ENCODE results near the gene OPCML. TPM values are rescaled to one million over a fixed set of nuclear protein-coding genes. Genes with fewer than 3 reads are reported as not detected.

Gene OPCML
- total RNA-seq, 1 donor from 2014 or later, result 1.7 TPM

DNA sequence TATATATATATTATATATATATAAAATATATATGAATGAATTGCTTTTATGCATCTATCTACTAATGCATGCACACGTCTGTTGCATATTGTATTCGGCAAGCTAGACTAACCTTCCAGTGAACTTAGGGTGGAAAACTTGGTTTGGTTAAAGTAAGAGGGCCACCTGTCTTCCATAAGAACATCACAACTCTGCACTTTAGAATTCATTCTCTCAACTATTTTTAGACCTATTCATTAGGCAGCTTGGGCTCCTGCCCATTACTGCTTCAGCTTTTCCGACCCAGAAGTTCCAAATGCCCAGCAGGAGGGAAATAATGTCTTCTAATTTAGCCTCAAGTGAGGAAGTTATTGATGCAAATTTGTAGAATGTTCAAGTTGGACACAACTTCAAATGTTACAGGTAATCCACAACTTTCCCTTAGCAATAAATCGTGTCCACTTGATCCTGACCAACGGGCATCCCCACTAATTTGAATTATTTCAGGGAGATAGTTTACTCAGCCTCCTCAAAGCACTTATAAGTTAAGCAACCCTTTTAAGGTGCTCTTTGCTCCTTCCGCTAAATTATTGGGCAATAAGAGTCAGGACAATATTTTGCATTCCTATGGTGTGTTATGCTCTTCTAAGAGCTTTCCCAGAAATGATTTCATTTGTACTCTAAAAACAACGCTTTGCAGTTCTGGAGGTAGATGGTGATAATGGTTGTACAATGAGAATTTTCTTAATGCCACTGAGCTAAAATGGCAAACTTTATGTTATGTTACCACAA, 132.3 kb downstream of the OPCML start:
- H3K27ac Mint-ChIP-seq, result no peak overlapping the region
- H3K9me3 Mint-ChIP-seq (ENCODE audit: low read depth), result peaks cover 6% of the 10 kb centered on the region
- H3K27me3 Mint-ChIP-seq, result no peaks in the 10 kb centered on the region
- TF ChIP-seq, protein P1, sequence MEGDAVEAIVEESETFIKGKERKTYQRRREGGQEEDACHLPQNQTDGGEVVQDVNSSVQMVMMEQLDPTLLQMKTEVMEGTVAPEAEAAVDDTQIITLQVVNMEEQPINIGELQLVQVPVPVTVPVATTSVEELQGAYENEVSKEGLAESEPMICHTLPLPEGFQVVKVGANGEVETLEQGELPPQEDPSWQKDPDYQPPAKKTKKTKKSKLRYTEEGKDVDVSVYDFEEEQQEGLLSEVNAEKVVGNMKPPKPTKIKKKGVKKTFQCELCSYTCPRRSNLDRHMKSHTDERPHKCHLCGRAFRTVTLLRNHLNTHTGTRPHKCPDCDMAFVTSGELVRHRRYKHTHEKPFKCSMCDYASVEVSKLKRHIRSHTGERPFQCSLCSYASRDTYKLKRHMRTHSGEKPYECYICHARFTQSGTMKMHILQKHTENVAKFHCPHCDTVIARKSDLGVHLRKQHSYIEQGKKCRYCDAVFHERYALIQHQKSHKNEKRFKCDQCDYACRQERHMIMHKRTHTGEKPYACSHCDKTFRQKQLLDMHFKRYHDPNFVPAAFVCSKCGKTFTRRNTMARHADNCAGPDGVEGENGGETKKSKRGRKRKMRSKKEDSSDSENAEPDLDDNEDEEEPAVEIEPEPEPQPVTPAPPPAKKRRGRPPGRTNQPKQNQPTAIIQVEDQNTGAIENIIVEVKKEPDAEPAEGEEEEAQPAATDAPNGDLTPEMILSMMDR (IDR thresholded peaks at IDR 0.05; ENCODE audit: unreplicated experiment), result no peak
- H3K4me3 Mint-ChIP-seq (ENCODE audit: low read depth), result no peak overlapping the region
- H3K4me1 Mint-ChIP-seq (ENCODE audit: low read depth), result no peaks in the 10 kb centered on the region
- no peak for DNase-seq (ENCODE audit: low spot score, unreplicated experiment)
- no peaks in the 10 kb centered on the region for H3K36me3 Mint-ChIP-seq (ENCODE audit: insufficient read depth)

GRCh38 chr11:133399294-133399693, 133.0 kb downstream of the OPCML start:
- H3K4me1 Mint-ChIP-seq (ENCODE audit: low read depth), result no peaks in the 10 kb centered on the region
- peaks cover 6% of the 10 kb centered on the region for H3K9me3 Mint-ChIP-seq (ENCODE audit: low read depth)
- no peaks in the 10 kb centered on the region for H3K36me3 Mint-ChIP-seq (ENCODE audit: insufficient read depth)
- no peaks in the 10 kb centered on the region for H3K27me3 Mint-ChIP-seq
- TF ChIP-seq, protein P1 (IDR thresholded peaks at IDR 0.05; ENCODE audit: unreplicated experiment), result no peak
- DNase-seq (ENCODE audit: low spot score, unreplicated experiment), result no peak
- no peak overlapping the region for H3K4me3 Mint-ChIP-seq (ENCODE audit: low read depth)
- H3K27ac Mint-ChIP-seq, result no peak overlapping the region

- Mint-ChIP-seq H3K27ac (no peak overlapping the region), H3K4me3 (ENCODE audit: low read depth) (no peak overlapping the region), H3K27me3 (peaks cover 16% of the 10 kb centered on the region), H3K4me1 (ENCODE audit: low read depth) (peaks cover 2% of the 10 kb centered on the region), H3K9me3 (ENCODE audit: low read depth) (peaks cover 3% of the 10 kb centered on the region), H3K36me3 (ENCODE audit: insufficient read depth) (no peaks in the 10 kb centered on the region)
- TF ChIP-seq, protein P1 (IDR thresholded peaks at IDR 0.05; ENCODE audit: unreplicated experiment), result no peak
- DNase-seq (ENCODE audit: low spot score, unreplicated experiment), result no peak
These were observed 141.5 kb downstream of the OPCML start for GRCh38 chr11:133390803-133391202.

DNA sequence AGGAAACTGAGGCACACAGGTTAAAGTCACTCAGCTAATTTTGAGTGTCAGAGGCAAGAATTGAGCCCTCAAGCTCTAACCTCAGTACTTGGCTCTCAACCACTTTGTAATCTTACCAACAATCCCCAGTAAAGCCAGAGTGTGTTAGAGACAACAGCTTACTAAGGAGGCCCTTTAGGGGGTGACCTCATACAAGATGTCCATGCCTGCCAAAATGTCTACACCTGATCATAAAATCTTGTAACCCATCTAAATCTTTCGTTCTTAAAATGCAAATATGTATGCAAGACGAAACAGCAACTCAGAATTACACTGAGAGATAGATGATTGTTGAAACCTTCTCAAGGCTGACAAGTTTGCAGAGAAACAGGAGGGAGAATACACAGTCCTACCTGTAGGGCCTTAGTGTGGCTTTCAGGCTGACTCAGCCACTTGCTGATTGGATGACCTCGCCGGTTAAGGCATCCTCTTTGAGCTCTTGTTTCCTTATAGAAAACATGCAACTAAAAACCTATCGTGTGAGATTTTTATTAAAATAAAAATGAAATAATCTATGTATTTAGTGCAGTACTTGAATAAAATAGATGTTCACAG, 143.2 kb downstream of the OPCML start:
- H3K36me3 Mint-ChIP-seq (ENCODE audit: insufficient read depth), result no peaks in the 10 kb centered on the region
- no peak for DNase-seq (ENCODE audit: low spot score, unreplicated experiment)
- TF ChIP-seq, protein P1 (IDR thresholded peaks at IDR 0.05; ENCODE audit: unreplicated experiment), result no peak
- no peak overlapping the region for H3K4me3 Mint-ChIP-seq (ENCODE audit: low read depth)
- peaks cover 3% of the 10 kb centered on the region for H3K9me3 Mint-ChIP-seq (ENCODE audit: low read depth)
- H3K27me3 Mint-ChIP-seq, result peaks cover 20% of the 10 kb centered on the region
- no peak overlapping the region for H3K27ac Mint-ChIP-seq
- H3K4me1 Mint-ChIP-seq (ENCODE audit: low read depth), result peaks cover 2% of the 10 kb centered on the region

GRCh38 chr11:133388260-133388659, 144.0 kb downstream of the OPCML start:
- H3K36me3 Mint-ChIP-seq (ENCODE audit: insufficient read depth), result no peaks in the 10 kb centered on the region
- H3K27ac Mint-ChIP-seq, result no peak overlapping the region
- H3K9me3 Mint-ChIP-seq (ENCODE audit: low read depth), result peaks cover 3% of the 10 kb centered on the region
- TF ChIP-seq, protein P1 (IDR thresholded peaks at IDR 0.05; ENCODE audit: unreplicated experiment), result no peak
- no peak for DNase-seq (ENCODE audit: low spot score, unreplicated experiment)
- no peak overlapping the region for H3K4me3 Mint-ChIP-seq (ENCODE audit: low read depth)
- H3K4me1 Mint-ChIP-seq (ENCODE audit: low read depth), result peaks cover 2% of the 10 kb centered on the region
- peaks cover 17% of the 10 kb centered on the region for H3K27me3 Mint-ChIP-seq
